Measurements from ENCODE around the gene PREX1. TPM values are rescaled to one million over a fixed set of nuclear protein-coding genes. Genes with fewer than 3 reads are reported as not detected.

PREX1 gene
- total and polyA plus RNA-seq, 2 of the 4 experiments (the other 2 are of a cell fraction), result 0.67 to 0.72 TPM

DNA sequence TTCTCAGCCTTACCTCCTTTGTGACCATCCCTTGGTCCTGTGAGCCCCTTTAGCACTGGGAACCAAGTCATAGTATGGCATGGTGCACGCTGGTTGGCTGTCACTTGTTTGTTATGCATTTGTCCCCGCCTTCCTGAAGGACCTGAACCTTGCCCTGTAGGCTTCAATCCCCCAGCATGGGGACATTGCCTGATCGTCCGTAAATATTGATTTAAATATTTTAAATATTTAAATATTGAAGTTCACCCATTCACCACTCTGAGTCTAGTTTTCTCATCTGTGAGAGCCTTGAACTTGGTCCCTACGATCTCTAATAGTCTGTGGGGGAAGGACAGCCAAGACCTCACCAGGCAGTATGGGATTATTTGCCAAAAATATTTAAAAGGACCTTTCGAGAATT lies 23.8 kb upstream of the PREX1 start:
- no peak for TF ChIP-seq RCOR1 (IDR thresholded peaks at IDR 0.05; ENCODE audit: insufficient replicate concordance, low read length)
- no peak for TF ChIP-seq MXI1 (IDR thresholded peaks at IDR 0.05; ENCODE audit: borderline replicate concordance, low read depth, low read length)
- TF ChIP-seq POLR2A (IDR thresholded peaks at IDR 0.05; ENCODE audit: low read depth, low read length), result no peak
- TF ChIP-seq, protein P1, sequence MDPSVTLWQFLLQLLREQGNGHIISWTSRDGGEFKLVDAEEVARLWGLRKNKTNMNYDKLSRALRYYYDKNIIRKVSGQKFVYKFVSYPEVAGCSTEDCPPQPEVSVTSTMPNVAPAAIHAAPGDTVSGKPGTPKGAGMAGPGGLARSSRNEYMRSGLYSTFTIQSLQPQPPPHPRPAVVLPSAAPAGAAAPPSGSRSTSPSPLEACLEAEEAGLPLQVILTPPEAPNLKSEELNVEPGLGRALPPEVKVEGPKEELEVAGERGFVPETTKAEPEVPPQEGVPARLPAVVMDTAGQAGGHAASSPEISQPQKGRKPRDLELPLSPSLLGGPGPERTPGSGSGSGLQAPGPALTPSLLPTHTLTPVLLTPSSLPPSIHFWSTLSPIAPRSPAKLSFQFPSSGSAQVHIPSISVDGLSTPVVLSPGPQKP (IDR thresholded peaks at IDR 0.05; ENCODE audit: borderline replicate concordance, low read depth, low read length), result no peak
- no peak for TF ChIP-seq RFX5 (IDR thresholded peaks at IDR 0.05; ENCODE audit: low read depth, low read length)
- TF ChIP-seq, protein P2, sequence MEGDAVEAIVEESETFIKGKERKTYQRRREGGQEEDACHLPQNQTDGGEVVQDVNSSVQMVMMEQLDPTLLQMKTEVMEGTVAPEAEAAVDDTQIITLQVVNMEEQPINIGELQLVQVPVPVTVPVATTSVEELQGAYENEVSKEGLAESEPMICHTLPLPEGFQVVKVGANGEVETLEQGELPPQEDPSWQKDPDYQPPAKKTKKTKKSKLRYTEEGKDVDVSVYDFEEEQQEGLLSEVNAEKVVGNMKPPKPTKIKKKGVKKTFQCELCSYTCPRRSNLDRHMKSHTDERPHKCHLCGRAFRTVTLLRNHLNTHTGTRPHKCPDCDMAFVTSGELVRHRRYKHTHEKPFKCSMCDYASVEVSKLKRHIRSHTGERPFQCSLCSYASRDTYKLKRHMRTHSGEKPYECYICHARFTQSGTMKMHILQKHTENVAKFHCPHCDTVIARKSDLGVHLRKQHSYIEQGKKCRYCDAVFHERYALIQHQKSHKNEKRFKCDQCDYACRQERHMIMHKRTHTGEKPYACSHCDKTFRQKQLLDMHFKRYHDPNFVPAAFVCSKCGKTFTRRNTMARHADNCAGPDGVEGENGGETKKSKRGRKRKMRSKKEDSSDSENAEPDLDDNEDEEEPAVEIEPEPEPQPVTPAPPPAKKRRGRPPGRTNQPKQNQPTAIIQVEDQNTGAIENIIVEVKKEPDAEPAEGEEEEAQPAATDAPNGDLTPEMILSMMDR (conservative IDR thresholded peaks at IDR 0.05; ENCODE audit: low read depth, low read length), result no peak
- TF ChIP-seq MAFK (IDR thresholded peaks at IDR 0.05; ENCODE audit: low read depth, low read length), result no peak
- Histone ChIP-seq H3K36me3 (ENCODE audit: control insufficient read depth, insufficient read depth, low read length) (no peaks in the 10 kb centered on the region), H2BK20ac (ENCODE audit: low read depth, low read length) (no peak overlapping the region), H3K4me1 (ENCODE audit: control insufficient read depth, insufficient read depth, low read length) (no peaks in the 10 kb centered on the region; the same call in 1 of the 2 replicates), H4K5ac (ENCODE audit: low read depth, low read length) (no peak overlapping the region), H3K27me3 (ENCODE audit: control insufficient read depth, insufficient read depth, low read length) (peaks cover 4% of the 10 kb centered on the region; the same call in 1 of the 2 replicates), H3K4me2 (ENCODE audit: low read depth, low read length) (no peak overlapping the region), H3K79me1 (ENCODE audit: low read depth in 1 of 2, low read length in 2 of 2) (no peaks in the 10 kb centered on the region), H2BK5ac (ENCODE audit: low read depth, low read length, poor library complexity, severe bottlenecking) (no peak overlapping the region), H3K9me3 (ENCODE audit: control insufficient read depth, insufficient read depth, low read length) (no peaks in the 10 kb centered on the region), H3K9ac (ENCODE audit: low read depth, low read length) (no peak overlapping the region), H4K8ac (ENCODE audit: low read depth in 2 of 2, low read length in 2 of 2) (no peak overlapping the region), H3K9me1 (ENCODE audit: insufficient read depth, low read length) (peaks cover 3% of the 10 kb centered on the region; the same call in 1 of the 2 replicates), H3K18ac (ENCODE audit: low read depth, low read length) (no peak overlapping the region), H2BK120ac (ENCODE audit: low read depth, low read length) (no peak overlapping the region), H3K14ac (replicated peaks; ENCODE audit: low read depth, low read length) (no peak overlapping the region), H2AK9ac (replicated peaks; ENCODE audit: low read depth, low read length, poor library complexity) (no peak overlapping the region), H3K4me3 (ENCODE audit: insufficient read depth, low read depth, low read length) (no peak overlapping the region), H2AK5ac (ENCODE audit: low read depth, low read length) (no peak overlapping the region), H3K27ac (ENCODE audit: insufficient read depth, low read length) (no peak overlapping the region), H3K4ac (ENCODE audit: low read depth, low read length) (no peak overlapping the region), H4K20me1 (ENCODE audit: insufficient read depth, low read length) (peaks cover 3% of the 10 kb centered on the region; the same call in 1 of the 2 replicates), H4K91ac (ENCODE audit: insufficient read depth, low read depth, low read length) (no peak overlapping the region), H2AFZ (replicated peaks; ENCODE audit: low read length, poor library complexity) (no peak overlapping the region), H2BK15ac (ENCODE audit: low read depth, low read length) (no peak overlapping the region), H3K23ac (ENCODE audit: low read depth, low read length) (no peak overlapping the region), H3K56ac (ENCODE audit: extremely low read depth, insufficient read depth, low read length) (no peak overlapping the region)
- dilution Hi-C loops (cut with HindIII; ENCODE audit: low sequenced_read_pairs, unreplicated experiment) (no loop called here), in situ Hi-C loops (cut with MboI; ENCODE audit: low sequenced_read_pairs) (no loop called here), intact Hi-C loops (cut with micrococcal nuclease) (no loop called here)
- ATAC-seq (ENCODE audit: low read depth) (no peak), DNase-seq (no peak)
- 100% methylated on average over 1 of the region's 6 CpGs; no CpG with 5 or more reads in 1 of the 2 experiments for WGBS, 2 experiments (ENCODE audit: extremely low coverage in 2 of 2, insufficient read length in 1 of 2)
- CTCF ChIA-PET, result no interaction called here
- POLR2A ChIA-PET (ENCODE audit: unreplicated experiment), result no interaction called here
- no TSS peak for BruUV-seq (replicated peaks)
